ENCODE measurements around the gene SUGCT.

SUGCT gene

DNA sequence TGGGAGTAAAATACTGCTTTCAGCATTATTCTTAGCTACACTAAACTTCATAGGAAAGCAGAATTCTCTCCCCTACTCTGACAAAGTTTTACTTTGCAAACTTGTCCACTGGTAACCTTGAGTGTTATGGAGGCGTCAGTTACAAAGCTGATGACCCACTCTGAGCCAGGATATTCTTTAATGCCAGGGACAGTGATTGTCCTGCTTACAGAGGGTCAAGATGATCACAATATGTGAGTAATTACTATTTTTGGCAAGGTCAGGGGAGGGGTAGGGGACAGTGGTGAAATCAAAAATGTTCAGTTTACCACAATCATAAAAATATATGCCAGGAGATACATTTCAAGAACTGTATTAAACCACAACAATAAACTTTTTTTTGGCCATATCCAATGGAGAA is 520.6 kb downstream of the SUGCT start:
- TF ChIP-seq, protein P1, sequence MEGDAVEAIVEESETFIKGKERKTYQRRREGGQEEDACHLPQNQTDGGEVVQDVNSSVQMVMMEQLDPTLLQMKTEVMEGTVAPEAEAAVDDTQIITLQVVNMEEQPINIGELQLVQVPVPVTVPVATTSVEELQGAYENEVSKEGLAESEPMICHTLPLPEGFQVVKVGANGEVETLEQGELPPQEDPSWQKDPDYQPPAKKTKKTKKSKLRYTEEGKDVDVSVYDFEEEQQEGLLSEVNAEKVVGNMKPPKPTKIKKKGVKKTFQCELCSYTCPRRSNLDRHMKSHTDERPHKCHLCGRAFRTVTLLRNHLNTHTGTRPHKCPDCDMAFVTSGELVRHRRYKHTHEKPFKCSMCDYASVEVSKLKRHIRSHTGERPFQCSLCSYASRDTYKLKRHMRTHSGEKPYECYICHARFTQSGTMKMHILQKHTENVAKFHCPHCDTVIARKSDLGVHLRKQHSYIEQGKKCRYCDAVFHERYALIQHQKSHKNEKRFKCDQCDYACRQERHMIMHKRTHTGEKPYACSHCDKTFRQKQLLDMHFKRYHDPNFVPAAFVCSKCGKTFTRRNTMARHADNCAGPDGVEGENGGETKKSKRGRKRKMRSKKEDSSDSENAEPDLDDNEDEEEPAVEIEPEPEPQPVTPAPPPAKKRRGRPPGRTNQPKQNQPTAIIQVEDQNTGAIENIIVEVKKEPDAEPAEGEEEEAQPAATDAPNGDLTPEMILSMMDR (conservative IDR thresholded peaks at IDR 0.05; ENCODE audit: low read depth, low read length), result no peak
- H3K4me3 ChIP-seq (ENCODE audit: low read depth, low read length), result no peak overlapping the region
- DNase-seq (ENCODE audit: low read depth), result no peak

DNA sequence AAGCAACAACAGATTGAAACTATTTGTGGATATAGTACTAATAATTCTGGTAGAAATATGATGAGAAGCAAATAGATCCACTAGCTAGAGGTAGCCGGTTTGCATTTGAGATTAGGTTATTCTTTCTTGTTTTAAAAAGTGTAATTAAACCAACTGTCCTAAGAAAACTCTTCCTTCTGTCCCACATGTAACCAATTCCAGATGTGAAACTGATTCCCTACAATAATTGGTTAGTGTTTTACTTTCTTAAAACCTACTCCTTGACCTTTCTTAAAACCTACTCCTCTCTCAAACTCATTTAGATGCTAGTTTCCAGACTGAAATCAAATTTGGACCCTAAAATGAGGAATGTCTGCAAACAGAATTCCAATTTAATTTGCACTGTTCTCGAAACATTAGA is 521.5 kb downstream of the SUGCT start:
- no peak for DNase-seq (ENCODE audit: low read depth)
- TF ChIP-seq, protein P1 (conservative IDR thresholded peaks at IDR 0.05; ENCODE audit: low read depth, low read length), result no peak
- H3K4me3 ChIP-seq (ENCODE audit: low read depth, low read length), result no peak overlapping the region

DNA sequence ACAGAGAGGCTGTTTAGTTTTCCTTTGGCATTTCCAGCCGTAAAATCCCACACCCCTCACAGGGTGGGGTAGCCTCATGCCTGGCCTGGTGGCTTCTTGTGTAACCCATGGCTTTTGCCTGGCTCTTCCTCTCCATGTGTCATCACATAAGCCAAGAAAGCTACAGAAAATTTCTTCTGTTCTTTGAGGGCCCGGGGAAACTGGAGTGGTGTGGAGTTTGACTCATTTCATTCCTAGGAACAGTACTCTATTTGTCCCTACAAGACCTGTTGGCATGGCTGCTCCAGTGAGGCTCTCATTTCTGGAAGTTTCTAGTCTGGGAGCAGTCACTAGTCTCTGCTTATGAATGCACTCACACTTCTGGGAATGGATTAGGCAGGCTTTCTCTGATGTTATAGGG is 523.9 kb downstream of the SUGCT start:
- TF ChIP-seq, protein P1 (conservative IDR thresholded peaks at IDR 0.05; ENCODE audit: low read depth, low read length), result no peak
- peak; percentile 15 for DNase-seq (ENCODE audit: low read depth)
- H3K4me3 ChIP-seq (ENCODE audit: low read depth, low read length), result no peak overlapping the region

DNA sequence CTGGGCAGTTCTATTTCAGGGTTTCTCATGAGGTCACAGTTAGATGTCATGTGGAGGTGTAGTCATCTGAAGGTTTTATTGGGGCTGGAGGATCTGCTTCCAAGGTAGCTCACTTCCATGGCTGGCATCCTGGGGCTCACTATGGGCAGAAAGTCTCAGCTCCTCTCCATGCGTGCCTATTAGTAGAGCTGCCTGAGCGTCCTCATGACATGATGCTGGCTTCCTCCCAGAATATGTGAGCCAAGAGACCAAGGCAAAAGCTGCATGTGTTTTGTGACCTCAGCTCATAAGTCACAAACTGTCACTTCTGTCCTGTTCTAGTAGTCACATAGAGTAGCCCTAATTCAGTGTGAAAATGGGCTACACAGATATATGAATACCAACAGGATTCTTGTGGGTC is 524.4 kb downstream of the SUGCT start:
- DNase-seq (ENCODE audit: low read depth), result no peak
- TF ChIP-seq, protein P1 (conservative IDR thresholded peaks at IDR 0.05; ENCODE audit: low read depth, low read length), result no peak
- no peak overlapping the region for H3K4me3 ChIP-seq (ENCODE audit: low read depth, low read length)

DNA sequence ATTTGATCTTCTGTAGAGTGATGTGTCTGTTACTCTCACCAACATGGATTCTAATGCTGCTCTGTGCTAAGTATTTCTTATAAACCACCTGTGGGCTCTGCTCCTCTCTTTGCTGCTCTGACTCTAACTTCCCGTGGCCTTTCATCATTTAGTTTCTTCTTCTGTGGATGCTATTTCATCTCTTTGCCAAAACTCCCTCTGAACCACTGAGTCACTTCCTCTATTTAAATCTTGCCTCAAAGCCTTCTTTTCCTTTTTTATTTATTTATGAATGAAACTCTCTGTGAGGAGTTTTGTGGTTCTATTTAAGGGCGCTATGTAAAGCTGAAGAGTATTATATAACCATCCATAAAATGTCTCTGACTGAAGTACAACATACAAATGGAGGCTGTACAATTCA is 538.5 kb downstream of the SUGCT start:
- TF ChIP-seq, protein P1 (conservative IDR thresholded peaks at IDR 0.05; ENCODE audit: low read depth, low read length), result no peak
- DNase-seq (ENCODE audit: low read depth), result peak; percentile 84
- H3K4me3 ChIP-seq (ENCODE audit: low read depth, low read length), result no peak overlapping the region

DNA sequence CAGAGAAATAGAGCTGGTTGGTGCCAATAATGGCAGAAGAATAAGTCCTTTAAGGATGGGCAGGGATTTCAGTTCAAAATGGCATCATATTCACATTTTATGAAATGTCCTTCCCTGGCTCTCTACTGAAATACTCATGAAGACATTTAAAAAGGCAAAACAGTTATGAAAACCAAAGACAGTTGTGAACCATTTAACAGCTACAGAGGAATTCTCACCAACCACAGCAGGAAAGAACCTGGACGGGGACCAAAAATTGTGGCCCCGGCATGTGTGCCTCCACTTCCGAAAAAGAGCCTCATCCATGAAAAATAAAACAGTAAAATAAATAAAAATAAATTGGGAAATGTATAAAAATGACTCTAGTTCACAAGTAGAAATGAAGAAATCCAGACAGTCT is 539.5 kb downstream of the SUGCT start:
- DNase-seq (ENCODE audit: low read depth), result peak; percentile 56
- TF ChIP-seq, protein P1 (conservative IDR thresholded peaks at IDR 0.05; ENCODE audit: low read depth, low read length), result no peak
- H3K4me3 ChIP-seq (ENCODE audit: low read depth, low read length), result no peak overlapping the region

DNA sequence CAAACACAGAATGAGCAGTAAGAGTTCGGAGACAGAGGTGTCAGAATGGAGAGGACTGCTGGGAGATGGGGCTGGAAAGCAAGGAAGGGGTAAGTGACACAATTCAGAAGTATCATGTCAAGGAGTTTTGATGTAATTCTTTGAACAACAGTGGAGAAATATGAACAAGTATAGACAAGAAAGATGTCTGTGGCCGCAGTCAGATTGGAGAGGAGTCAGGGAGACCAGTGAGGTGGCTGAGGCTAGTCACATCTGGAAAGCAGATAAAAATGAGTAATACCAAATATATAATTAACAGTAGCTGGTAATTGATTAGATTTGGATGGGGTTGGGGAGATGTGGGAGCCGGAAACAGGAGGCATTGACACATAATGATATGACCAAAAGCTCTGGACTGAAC is 540.9 kb downstream of the SUGCT start:
- TF ChIP-seq, protein P1 (conservative IDR thresholded peaks at IDR 0.05; ENCODE audit: low read depth, low read length), result no peak
- no peak for DNase-seq (ENCODE audit: low read depth)
- no peak overlapping the region for H3K4me3 ChIP-seq (ENCODE audit: low read depth, low read length)

Measured in choroid plexus epithelial cell (primary cell).